ENCODE data around the gene SLC49A3. TPM values are rescaled to one million over a fixed set of nuclear protein-coding genes. Genes with fewer than 3 reads are reported as not detected.
"Not testable (repeated sequence)": the region's sequence is repeated elsewhere in the genome, so short reads cannot be mapped to it uniquely, and the experiment has no call there.

The SLC49A3 gene
- total RNA-seq (2013), result 14.1 TPM
- polyA plus RNA-seq (10 to 100 TPM in 2 of 3 donors, 1 to 10 TPM in 1; 9.5 to 29.8 (median 11.1) TPM), polyA minus RNA-seq (21.7 and 23.1 TPM in 2 replicates), total RNA-seq (4.5 to 27.1 (median 16.2) reads per million in 11 experiments)

DNA sequence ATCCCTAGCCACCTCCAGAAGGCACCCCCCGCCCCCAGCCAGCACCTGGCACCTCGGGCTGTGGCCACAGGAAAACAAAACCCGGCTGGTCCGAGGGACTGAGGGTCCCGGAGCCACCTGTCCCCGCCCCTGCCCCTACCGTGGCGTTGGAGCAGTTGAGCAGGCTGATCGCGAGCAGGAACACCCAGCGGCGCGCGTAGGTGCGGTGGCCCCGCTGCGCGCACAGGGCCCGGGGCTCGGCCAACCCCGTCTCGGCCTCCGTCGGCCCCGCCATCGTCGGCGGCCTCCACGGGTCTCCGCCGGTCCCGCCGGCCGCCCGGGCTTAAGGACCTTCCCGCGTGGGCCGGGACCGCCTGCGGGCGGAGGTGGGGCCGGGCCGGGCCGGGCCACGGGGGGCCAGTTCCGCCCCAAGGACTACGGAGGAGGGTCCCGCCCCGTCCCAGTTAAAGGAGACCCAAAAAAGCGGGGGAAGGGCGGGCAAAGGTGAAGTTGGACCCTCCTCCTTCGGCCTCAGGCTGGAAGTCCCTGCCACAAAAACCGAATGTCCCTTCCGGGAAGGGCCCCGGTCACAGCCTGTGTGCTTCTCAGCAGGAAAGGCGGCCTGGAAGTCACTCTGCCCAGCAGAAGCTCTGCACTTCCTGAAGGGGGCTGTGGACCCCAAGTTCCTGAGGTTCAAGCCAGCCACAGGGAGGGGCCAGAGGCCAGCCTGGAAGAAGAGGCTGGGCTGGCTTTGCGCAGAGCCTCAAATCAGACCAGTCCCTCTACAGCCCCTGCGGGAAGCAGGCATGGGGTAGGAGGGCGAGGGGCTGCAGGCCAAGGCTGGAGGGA lies at the start of gene SLC49A3:
SLC49A3 (minus strand) TSS at position 298 of the 828 bp plus-strand sequence; CDS start at position 274, 24 bp downstream.
- Histone ChIP-seq H3K79me2 (ENCODE audit: insufficient read depth, low read length) (peaks cover 35% of the 10 kb centered on the region), H3K4me2 (replicated peaks; ENCODE audit: extremely low read depth, low read length, poor library complexity, severe bottlenecking) (peak within 1 kb of the TSS; percentile 86), H3K9ac (ENCODE audit: insufficient read depth, low read length, poor library complexity, severe bottlenecking) (peak within 1 kb of the TSS; percentile 87), H3K4me1 (ENCODE audit: control insufficient read depth in 1 of 2, insufficient read depth in 2 of 2, low read length in 2 of 2) (peaks cover 44 to 45% of the 10 kb centered on the region in 2 donors), H3K36me3 (replicated peaks in 1 of 2; ENCODE audit: control insufficient read depth in 1 of 2, insufficient read depth in 2 of 2, low read length in 2 of 2) (peaks cover 4 to 18% of the 10 kb centered on the region in 2 donors), H3K4me3 (replicated peaks in 1 of 3; ENCODE audit: low read depth in 2 of 3, low read length in 3 of 3) (peak within 1 kb of the TSS; percentile 54 to 82 (median 73)), H3K9me3 (replicated peaks in 1 of 2; ENCODE audit: control insufficient read depth in 1 of 2, insufficient read depth in 1 of 2, low read length in 2 of 2) (no peaks in the 10 kb centered on the region), H2AFZ (ENCODE audit: insufficient read depth, low read depth, low read length, poor library complexity, severe bottlenecking) (peak within 1 kb of the TSS; percentile 97), H3K27me3 (ENCODE audit: control insufficient read depth in 2 of 2, insufficient read depth in 2 of 2, low read length in 2 of 2) (no peaks in the 10 kb centered on the region), H3K27ac (ENCODE audit: low read depth in 1 of 2, low read length in 2 of 2) (peak within 1 kb of the TSS; percentile 99), H4K20me1 (ENCODE audit: insufficient read depth, low read length) (peaks cover 18% of the 10 kb centered on the region)
- Mint-ChIP-seq H3K4me3 (peak within 1 kb of the TSS; percentile 80 to 93), H3K27ac (peak within 1 kb of the TSS; percentile 98 to 100 (median 100)), H3K9me3 (peaks cover 0 to 3% (median 0%) of the 10 kb centered on the region in 7 donors), H3K4me1 (peaks cover 38% of the 10 kb centered on the region), H3K27me3 (ENCODE audit: low read depth in 3 of 3) (peaks cover 4 to 12% (median 7%) of the 10 kb centered on the region in 3 donors), H3K36me3 (peaks cover 12 to 15% of the 10 kb centered on the region in 2 donors)
- peak in 1 of 3 donors; percentile 30 for DNase-seq
- WGBS (ENCODE audit: insufficient coverage), result 4% methylated on average over 59 of the region's 59 CpGs
- intact Hi-C loops (cut with micrococcal nuclease), result loop anchor here in 1 of 2 donors (2.0 to 10.0 kb wide), 3 partner anchors 16 to 893 kb away; partner anchors contain the start of genes PCGF3 and ZNF141
- TF ChIP-seq, protein P1, sequence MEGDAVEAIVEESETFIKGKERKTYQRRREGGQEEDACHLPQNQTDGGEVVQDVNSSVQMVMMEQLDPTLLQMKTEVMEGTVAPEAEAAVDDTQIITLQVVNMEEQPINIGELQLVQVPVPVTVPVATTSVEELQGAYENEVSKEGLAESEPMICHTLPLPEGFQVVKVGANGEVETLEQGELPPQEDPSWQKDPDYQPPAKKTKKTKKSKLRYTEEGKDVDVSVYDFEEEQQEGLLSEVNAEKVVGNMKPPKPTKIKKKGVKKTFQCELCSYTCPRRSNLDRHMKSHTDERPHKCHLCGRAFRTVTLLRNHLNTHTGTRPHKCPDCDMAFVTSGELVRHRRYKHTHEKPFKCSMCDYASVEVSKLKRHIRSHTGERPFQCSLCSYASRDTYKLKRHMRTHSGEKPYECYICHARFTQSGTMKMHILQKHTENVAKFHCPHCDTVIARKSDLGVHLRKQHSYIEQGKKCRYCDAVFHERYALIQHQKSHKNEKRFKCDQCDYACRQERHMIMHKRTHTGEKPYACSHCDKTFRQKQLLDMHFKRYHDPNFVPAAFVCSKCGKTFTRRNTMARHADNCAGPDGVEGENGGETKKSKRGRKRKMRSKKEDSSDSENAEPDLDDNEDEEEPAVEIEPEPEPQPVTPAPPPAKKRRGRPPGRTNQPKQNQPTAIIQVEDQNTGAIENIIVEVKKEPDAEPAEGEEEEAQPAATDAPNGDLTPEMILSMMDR (IDR thresholded peaks at IDR 0.05), result no peak

- H3K27me3 Mint-ChIP-seq (ENCODE audit: low read depth in 3 of 3); H3K4me3 ChIP-seq (replicated peaks in 1 of 3; ENCODE audit: low read depth in 2 of 3, low read length in 3 of 3); H3K27ac ChIP-seq (ENCODE audit: low read depth in 1 of 2, low read length in 2 of 2); H3K4me2 ChIP-seq (replicated peaks; ENCODE audit: extremely low read depth, low read length, poor library complexity, severe bottlenecking); H3K27ac Mint-ChIP-seq; DNase-seq; H3K27me3 ChIP-seq (ENCODE audit: control insufficient read depth in 2 of 2, insufficient read depth in 2 of 2, low read length in 2 of 2); H3K9me3 Mint-ChIP-seq; H4K20me1 ChIP-seq (ENCODE audit: insufficient read depth, low read length); H3K9ac ChIP-seq (ENCODE audit: insufficient read depth, low read length, poor library complexity, severe bottlenecking); H3K4me1 Mint-ChIP-seq; H3K9me3 ChIP-seq (replicated peaks in 1 of 2; ENCODE audit: control insufficient read depth in 1 of 2, insufficient read depth in 1 of 2, low read length in 2 of 2); H3K79me2 ChIP-seq (ENCODE audit: insufficient read depth, low read length); H3K4me1 ChIP-seq (ENCODE audit: control insufficient read depth in 1 of 2, insufficient read depth in 2 of 2, low read length in 2 of 2); H3K4me3 Mint-ChIP-seq; H2AFZ ChIP-seq (ENCODE audit: insufficient read depth, low read depth, low read length, poor library complexity, severe bottlenecking); intact Hi-C loops (cut with micrococcal nuclease): not testable (repeated sequence)
- H3K36me3 ChIP-seq (replicated peaks in 1 of 2; ENCODE audit: control insufficient read depth in 1 of 2, insufficient read depth in 2 of 2, low read length in 2 of 2), result peaks cover 68 to 88% of the 10 kb centered on the region in 2 donors
- WGBS (ENCODE audit: insufficient coverage), result 98% methylated on average over 19 of the region's 34 CpGs
- peaks cover 61 to 82% of the 10 kb centered on the region in 2 donors for H3K36me3 Mint-ChIP-seq
Observed at GRCh38 chr4:736561-736960, 47.6 kb upstream of the SLC49A3 start.
